Measurements from ENCODE around the gene CACNA2D1. TPM values are rescaled to one million over a fixed set of nuclear protein-coding genes. Genes with fewer than 3 reads are reported as not detected.

The CACNA2D1 gene
- total RNA-seq, 1 experiment from 2014 or later, result 0.27 TPM

- CTCF ChIA-PET, result no interaction called here
- H3K9me3 ChIP-seq (ENCODE audit: control insufficient read depth in 1 of 2, insufficient read depth in 1 of 2, low read depth in 1 of 2, low read length in 2 of 2), result no peaks in the 10 kb centered on the region
- H3K4me3 ChIP-seq (replicated peaks in 1 of 2; ENCODE audit: low read depth in 1 of 2, low read length in 2 of 2), result no peak overlapping the region
- POLR2A ChIA-PET, result no interaction called here
- no peak for ATAC-seq
- H3K9me2 ChIP-seq (ENCODE audit: insufficient read depth), result no peaks in the 10 kb centered on the region
- H3K36me3 ChIP-seq (ENCODE audit: control insufficient read depth in 1 of 2, insufficient read depth in 2 of 2, low read length in 2 of 2), result no peaks in the 10 kb centered on the region
- H3K27ac ChIP-seq (ENCODE audit: low read depth, low read length), result no peak overlapping the region
- RAD21 ChIA-PET (ENCODE audit: low non-redundant PET in 1 of 2, low total read pairs in 2 of 2, uncharacterized antibody in 2 of 2, unreplicated experiment in 2 of 2), result no interaction called here
- TF ChIP-seq SP1 (IDR thresholded peaks at IDR 0.05; ENCODE audit: low read depth), result no peak
- no peak for TF ChIP-seq YY1 (IDR thresholded peaks at IDR 0.05; ENCODE audit: extremely low read depth, insufficient replicate concordance, low read depth, low read length)
- TF ChIP-seq TCF7L2 (IDR thresholded peaks at IDR 0.05; ENCODE audit: borderline replicate concordance, extremely low read depth, insufficient read depth, insufficient read length), result no peak
- TF ChIP-seq, protein P1, sequence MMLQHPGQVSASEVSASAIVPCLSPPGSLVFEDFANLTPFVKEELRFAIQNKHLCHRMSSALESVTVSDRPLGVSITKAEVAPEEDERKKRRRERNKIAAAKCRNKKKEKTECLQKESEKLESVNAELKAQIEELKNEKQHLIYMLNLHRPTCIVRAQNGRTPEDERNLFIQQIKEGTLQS (IDR thresholded peaks at IDR 0.05), result no peak
- no peak for TF ChIP-seq POLR2A (IDR thresholded peaks at IDR 0.05; ENCODE audit: borderline replicate concordance, extremely low read depth, insufficient read depth, insufficient read length)
- no peak for TF ChIP-seq ZNF274 (IDR thresholded peaks at IDR 0.05; ENCODE audit: low read depth, low read length)
- TF ChIP-seq POLR2AphosphoS5 (IDR thresholded peaks at IDR 0.05; ENCODE audit: low read depth, low read length), result no peak
- no peak for TF ChIP-seq CBX3 (IDR thresholded peaks at IDR 0.05; ENCODE audit: low read depth)
- no TSS peak for BruUV-seq (replicated peaks)
- H4K20me1 ChIP-seq (ENCODE audit: insufficient read depth), result no peaks in the 10 kb centered on the region
- intact Hi-C loops (cut with micrococcal nuclease), result no loop called here
- H3K9ac ChIP-seq (ENCODE audit: low read length), result no peak overlapping the region
- H3K4me1 ChIP-seq (ENCODE audit: control insufficient read depth in 1 of 2, insufficient read depth in 2 of 2, low read length in 2 of 2), result peaks cover 0 to 1% of the 10 kb centered on the region in 2 experiments; a peak in 1 of 4 replicates
- H3K27me3 ChIP-seq (ENCODE audit: insufficient read depth, low read length), result no peaks in the 10 kb centered on the region
- no peak for DNase-seq (ENCODE audit: low read depth, low spot score)
- H3K4me2 ChIP-seq (ENCODE audit: low read length), result no peak overlapping the region
- no peaks in the 10 kb centered on the region for H3K79me2 ChIP-seq (ENCODE audit: insufficient read depth, low read length)
- H2AFZ ChIP-seq (ENCODE audit: low read depth, low read length, poor library complexity, severe bottlenecking), result no peak overlapping the region
Observed at GRCh38 chr7:82286798-82287140, 156.8 kb downstream of the CACNA2D1 start.

GRCh38 chr7:82286096-82286797 lies 157.3 kb downstream of the CACNA2D1 start:
- intact Hi-C loops (cut with micrococcal nuclease), result no loop called here
- H3K9me2 ChIP-seq (ENCODE audit: insufficient read depth), result no peaks in the 10 kb centered on the region
- CTCF ChIA-PET, result no interaction called here
- TF ChIP-seq SP1 (IDR thresholded peaks at IDR 0.05; ENCODE audit: low read depth) (no peak), POLR2A (IDR thresholded peaks at IDR 0.05; ENCODE audit: borderline replicate concordance, extremely low read depth, insufficient read depth, insufficient read length) (no peak), CBX3 (IDR thresholded peaks at IDR 0.05; ENCODE audit: low read depth) (no peak), ZBTB33 (IDR thresholded peaks at IDR 0.05; ENCODE audit: extremely low read depth, insufficient replicate concordance, low read length) (no peak), FOSL1 (IDR thresholded peaks at IDR 0.05; ENCODE audit: low read depth) (no peak), EZH2phosphoT487 (IDR thresholded peaks at IDR 0.05; ENCODE audit: borderline replicate concordance) (no peak), ZFX (IDR thresholded peaks at IDR 0.05) (no peak), YY1 (IDR thresholded peaks at IDR 0.05; ENCODE audit: extremely low read depth, insufficient replicate concordance, low read depth, low read length) (no peak), EGR1 (IDR thresholded peaks at IDR 0.05; ENCODE audit: low read depth) (no peak), JUND (IDR thresholded peaks at IDR 0.05) (no peak), SIN3A (IDR thresholded peaks at IDR 0.05; ENCODE audit: low read depth) (no peak), POLR2AphosphoS5 (IDR thresholded peaks at IDR 0.05; ENCODE audit: low read depth, low read length) (no peak), TCF7L2 (IDR thresholded peaks at IDR 0.05; ENCODE audit: borderline replicate concordance, extremely low read depth, insufficient read depth, insufficient read length) (no peak)
- TF ChIP-seq, protein P1 (IDR thresholded peaks at IDR 0.05), result no peak

More at GRCh38 chr7:82286096-82286797, 157.3 kb downstream of the CACNA2D1 start:
- no peak for DNase-seq (ENCODE audit: low read depth, low spot score)
- Histone ChIP-seq H3K4me3 (replicated peaks in 1 of 2; ENCODE audit: low read depth in 1 of 2, low read length in 2 of 2) (no peak overlapping the region), H3K79me2 (ENCODE audit: insufficient read depth, low read length) (no peaks in the 10 kb centered on the region), H3K9me3 (ENCODE audit: control insufficient read depth in 1 of 2, insufficient read depth in 1 of 2, low read depth in 1 of 2, low read length in 2 of 2) (no peaks in the 10 kb centered on the region), H3K36me3 (ENCODE audit: control insufficient read depth in 1 of 2, insufficient read depth in 2 of 2, low read length in 2 of 2) (no peaks in the 10 kb centered on the region), H3K27me3 (ENCODE audit: insufficient read depth, low read length) (no peaks in the 10 kb centered on the region), H4K20me1 (ENCODE audit: insufficient read depth) (no peaks in the 10 kb centered on the region), H3K27ac (ENCODE audit: low read depth, low read length) (no peak overlapping the region), H3K9ac (ENCODE audit: low read length) (no peak overlapping the region), H2AFZ (ENCODE audit: low read depth, low read length, poor library complexity, severe bottlenecking) (no peak overlapping the region), H3K4me1 (ENCODE audit: control insufficient read depth in 1 of 2, insufficient read depth in 2 of 2, low read length in 2 of 2) (no peaks in the 10 kb centered on the region), H3K4me2 (ENCODE audit: low read length) (no peak overlapping the region)
- ChIA-PET RAD21 (ENCODE audit: low non-redundant PET in 1 of 2, low total read pairs in 2 of 2, uncharacterized antibody in 2 of 2, unreplicated experiment in 2 of 2) (no interaction called here), POLR2A (no interaction called here)
- ATAC-seq, result no peak
- no TSS peak for BruUV-seq (replicated peaks)

Data from HCT116 (cell line).